GM10266 (cell line): ENCODE data around the gene CCDC183.

ENCODE experiments used
- DNase-seq: peaks from one replicate; pipeline ENCODE4 v3.0.0; 2012; ENCODE audit errors: extremely low spot score
- CTCF ChIP-seq: IDR thresholded peaks from 2 replicates; pipeline ENCODE4 v1.5.1; 2012; ENCODE audit warnings: mild to moderate bottlenecking, low read depth; ENCODE audit not compliant: control insufficient read depth, insufficient read depth; ENCODE audit errors: missing control alignments

Gene CCDC183

DNA sequence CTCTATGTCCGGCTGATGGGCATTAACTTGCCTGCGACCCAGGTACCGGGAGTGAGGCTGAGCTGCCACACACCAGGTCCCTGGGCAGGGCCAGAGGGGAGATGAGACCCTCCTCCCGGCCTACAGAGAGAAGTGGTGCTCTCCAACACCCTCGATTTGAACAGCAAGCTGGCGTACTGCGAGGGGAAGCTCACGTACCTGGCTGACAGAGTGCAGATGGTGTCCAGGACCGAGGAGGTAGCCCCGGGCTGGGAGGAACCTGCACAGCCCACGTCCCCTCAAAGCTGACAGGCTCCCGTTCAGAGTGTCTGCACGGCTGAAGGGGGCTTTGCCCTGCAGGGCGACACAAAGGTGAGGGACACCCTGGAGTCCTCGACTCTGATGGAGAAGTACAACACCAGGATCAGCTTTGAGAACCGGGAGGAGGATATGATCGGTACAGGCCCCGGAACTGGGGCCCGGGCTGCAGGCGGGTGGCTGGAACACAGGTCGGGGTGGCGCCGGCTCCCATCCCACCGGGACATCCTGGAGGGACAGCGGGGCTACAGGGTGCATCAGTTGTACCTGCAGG is 10.6 kb downstream of the CCDC183 start:
- no peak for TF ChIP-seq CTCF
- no peak for DNase-seq

GRCh38 chr9:136807281-136808074 is 11.3 kb downstream of the CCDC183 start, which contains the start of gene RABL6:
TSS of gene RABL6 (plus strand) at chr9:136807948. CDS start at chr9:136808197, 249 bp downstream.
- no peak for TF ChIP-seq CTCF
- peak; percentile 99 for DNase-seq

- DNase-seq: peak; percentile 65
- no peak for TF ChIP-seq CTCF
Measured at GRCh38 chr9:136808075-136808805, 12.1 kb downstream of the CCDC183 start.

- no peak for DNase-seq
- TF ChIP-seq CTCF: no peak
Measured at GRCh38 chr9:136808806-136809158, 12.6 kb downstream of the CCDC183 start.

- no peak for TF ChIP-seq CTCF
- DNase-seq: no peak
Measured at GRCh38 chr9:136814725-136815421, 18.7 kb downstream of the CCDC183 start.

DNA sequence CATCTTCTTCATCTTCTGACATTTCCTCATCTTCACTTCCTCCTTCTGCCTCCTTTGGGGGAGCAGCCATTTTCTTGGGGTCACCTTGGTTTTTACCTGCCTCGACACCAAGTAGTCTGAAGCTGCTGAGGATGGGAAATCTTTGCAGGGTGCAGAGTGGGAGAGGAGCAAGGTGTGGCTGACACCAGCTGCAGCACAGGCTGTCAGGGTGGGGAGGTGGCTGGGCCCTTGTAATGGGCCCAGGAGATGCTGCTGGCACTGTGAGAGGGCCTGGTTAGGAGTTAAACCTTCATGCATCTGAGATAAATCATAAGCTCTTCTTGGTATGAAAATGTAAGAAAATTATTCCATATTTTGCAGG is 19.3 kb downstream of the CCDC183 start:
- DNase-seq: no peak
- no peak for TF ChIP-seq CTCF
